ENCODE measurements around the gene RAD18.

The RAD18 gene

GRCh38 chr3:8984526-8984925 lies 21.3 kb upstream of the RAD18 start:
- DNase-seq, result no peak

DNA sequence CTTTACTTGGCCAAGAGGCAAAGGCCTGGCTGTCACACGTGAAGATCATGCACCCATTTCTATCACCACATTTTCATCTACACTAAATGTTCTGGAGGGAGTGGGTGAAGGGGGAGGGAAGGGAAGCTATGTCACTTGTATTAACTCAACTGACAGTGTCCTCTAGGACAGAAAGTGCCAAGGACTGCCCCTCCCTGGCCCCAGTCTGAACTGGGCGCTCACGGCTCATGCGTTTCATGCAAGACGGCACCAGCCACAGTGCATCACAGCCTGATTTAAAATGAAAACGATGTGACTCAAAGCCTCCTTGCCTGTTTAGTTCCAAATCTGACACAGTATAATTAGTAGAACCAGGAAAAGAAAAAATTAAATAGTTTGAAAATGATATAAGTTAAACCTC lies 20.8 kb upstream of the RAD18 start:
- DNase-seq, result no peak

GRCh38 chr3:8983591-8983990 lies 20.3 kb upstream of the RAD18 start:
- DNase-seq, result no peak

- DNase-seq, result no peak
Measured at GRCh38 chr3:8983026-8983425, 19.8 kb upstream of the RAD18 start.

GRCh38 chr3:8982509-8982908 lies 19.2 kb upstream of the RAD18 start:
- DNase-seq, result no peak

GRCh38 chr3:8981700-8982099 lies 18.4 kb upstream of the RAD18 start:
- DNase-seq, result no peak

GRCh38 chr3:8981296-8981695 lies 18.0 kb upstream of the RAD18 start:
- DNase-seq, result no peak

DNA sequence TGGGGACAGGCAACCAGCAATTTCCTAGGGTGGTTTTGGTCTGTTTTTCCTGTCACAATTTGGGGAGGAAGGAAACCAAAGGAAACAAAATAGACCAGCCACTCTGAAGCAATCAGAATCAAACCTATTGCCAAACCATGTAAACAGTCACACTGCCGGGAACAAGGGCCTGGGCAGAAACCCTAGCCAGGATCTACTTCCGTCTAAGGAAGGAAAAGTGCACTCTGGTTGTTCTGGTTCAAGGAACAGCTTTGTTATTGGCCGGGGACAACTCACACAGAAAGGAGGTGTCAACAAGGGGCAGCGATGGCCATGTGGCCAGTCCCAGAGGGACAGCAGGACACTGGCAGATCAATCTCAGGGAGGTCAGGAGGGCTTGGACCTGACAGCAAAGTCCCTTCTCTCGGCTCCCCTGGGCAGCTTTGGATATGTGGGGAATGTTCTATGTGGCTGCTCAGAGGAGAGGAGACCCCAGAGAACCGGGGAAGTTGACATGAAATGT lies 17.5 kb upstream of the RAD18 start:
- DNase-seq, result no peak

DNA sequence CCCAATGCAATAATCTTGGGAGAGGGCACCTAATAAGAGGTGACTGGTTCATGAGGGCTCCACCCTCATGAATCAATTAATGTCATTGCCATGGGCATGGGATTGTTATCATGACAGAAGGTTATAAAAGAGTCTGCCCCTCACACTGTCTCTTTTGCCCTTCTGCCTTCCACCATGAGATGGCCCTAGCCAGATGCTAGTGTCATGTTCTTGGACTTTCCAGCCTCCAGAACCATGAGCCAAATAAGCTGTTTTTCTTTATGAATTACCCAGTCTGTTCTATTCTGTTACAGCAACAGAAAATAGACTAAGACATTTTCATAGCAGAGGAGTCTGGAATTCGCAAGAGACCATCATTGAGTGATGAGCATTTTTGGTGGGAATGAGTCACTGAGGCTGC lies 16.0 kb upstream of the RAD18 start:
- no peak for DNase-seq

DNA sequence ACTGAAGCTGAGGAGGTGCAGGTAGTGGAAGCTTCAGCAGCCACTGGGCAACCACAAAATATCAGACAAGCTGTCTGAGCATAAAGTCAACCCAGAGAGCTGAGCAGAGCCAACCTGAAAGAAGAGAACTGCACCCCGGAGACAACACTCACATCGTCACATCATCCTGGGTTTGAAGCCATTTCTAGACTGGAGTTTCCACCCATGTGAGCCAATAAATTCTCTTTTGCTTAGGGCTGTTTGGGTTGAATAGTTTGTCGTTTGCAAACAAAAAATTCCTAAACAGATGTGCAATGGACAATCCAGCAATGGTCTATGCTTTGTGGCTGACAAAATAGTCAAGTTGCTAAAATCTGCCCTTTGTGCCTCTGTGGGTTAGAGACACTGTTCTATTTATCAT lies 15.3 kb upstream of the RAD18 start:
- no peak for DNase-seq

DNA sequence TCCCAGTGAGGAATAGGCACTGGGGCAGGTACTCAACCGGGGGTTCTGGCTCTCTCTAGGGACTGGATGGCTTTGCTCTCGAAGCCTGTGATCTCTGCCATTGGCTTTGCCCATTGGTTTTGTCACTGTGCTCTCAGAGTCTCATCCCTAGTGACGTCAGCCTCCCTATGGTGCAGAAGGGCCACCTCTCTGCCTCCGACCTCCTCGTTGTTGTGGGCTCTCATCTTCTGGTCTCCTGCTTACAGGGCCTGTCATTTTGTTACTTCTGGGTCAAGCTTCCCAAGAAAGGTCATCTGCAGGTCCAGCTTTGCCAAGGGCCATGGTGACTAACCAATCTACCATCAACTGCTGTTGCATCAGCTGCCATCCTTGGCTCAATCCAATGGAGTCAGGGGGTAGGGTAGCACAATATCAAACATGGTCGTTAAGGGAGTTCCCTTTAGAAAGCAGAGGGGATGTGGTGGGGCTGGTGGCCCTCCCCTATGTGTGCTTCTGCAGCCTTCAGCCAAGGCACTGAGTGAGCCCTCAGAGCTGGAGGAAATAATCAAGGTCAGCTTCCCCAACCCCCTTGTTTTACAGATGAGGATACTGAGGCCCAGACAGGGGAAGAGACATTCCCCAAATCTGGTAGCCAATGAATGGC lies 13.4 kb upstream of the RAD18 start:
- no peak for DNase-seq

DNA sequence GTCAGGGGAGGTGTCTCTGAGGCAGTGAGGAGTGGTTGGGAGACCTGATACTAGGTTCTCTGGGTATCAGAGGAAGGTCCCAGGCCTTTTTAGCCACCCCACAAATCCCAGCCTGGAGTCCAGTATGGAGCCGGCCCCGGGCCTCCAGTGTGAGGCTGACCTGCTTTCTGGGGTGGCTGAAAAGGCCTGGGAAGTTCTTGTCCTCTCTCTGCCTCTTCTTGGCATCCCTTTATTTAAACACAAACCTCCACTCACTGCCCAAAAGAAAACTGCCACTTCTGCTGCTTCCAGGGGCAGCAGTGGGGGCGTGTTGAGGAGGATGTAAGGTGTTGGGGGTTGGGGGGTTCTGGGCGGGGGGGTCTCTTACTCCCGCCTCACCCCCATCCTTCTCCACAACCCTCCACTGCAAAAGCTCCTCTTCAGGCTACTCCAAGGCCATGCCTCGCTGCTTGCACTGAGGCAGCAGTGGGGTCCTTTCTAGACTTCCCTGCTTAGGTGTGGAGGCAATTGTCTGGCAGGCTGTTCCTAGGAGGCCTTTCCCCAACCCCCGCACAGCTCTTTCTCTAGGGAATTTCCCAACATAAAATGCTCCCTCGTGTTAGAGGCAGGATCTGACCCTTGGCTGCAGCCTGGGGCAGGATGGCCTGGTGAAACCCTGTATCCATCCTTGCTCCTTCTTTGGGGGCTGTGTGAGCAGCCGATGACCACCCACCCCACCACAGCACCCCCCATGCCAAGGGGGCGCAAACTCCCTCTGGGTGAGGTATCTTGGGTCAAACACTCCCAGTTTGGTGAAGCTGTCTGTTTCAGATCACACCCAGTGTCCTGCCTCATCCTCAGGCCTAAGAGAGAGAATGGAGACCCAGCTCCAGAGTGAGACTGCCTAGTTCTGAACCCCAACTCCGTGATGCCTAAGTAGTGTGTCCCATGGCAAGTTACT lies 12.1 kb upstream of the RAD18 start:
- DNase-seq, result no peak

- DNase-seq, result no peak
Measured at GRCh38 chr3:8974458-8974857, 11.2 kb upstream of the RAD18 start.

GRCh38 chr3:8972639-8973038 lies 9.4 kb upstream of the RAD18 start:
- no peak for DNase-seq

DNA sequence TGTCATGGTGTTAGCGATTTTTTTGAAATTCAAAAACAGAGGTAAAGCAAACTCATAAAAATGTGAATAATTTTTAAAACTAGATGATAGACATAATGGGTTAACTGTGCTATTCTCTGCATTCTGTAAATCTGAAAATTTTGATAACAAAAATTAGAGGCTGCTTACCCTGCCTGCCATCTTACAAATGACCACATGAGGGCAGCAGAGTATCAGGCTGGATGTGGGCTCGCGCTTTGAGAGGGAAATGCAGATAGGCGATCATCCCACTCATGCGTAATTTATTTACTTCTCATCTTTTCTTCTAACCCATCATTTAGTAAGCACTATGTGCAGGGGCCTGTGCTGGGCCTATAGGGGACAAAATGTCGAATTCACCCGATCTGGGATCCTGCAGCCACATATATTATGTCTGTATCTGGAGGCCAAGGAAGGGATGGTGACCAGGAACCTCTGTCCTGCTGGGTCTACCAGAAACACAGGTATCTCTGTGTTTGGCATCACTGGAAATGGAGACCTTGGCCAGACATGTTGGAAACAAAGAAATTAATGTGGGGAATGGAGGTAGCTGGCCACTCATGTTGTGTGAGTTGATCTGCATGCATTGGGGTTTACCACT lies 7.8 kb upstream of the RAD18 start:
- DNase-seq, result peak; percentile 36

GRCh38 chr3:8969241-8969640 lies 6.0 kb upstream of the RAD18 start:
- DNase-seq, result no peak

GRCh38 chr3:8968375-8968882 lies 5.2 kb upstream of the RAD18 start:
- DNase-seq, result no peak

- no peak for DNase-seq
Measured at GRCh38 chr3:8967553-8967952, 4.3 kb upstream of the RAD18 start.

DNA sequence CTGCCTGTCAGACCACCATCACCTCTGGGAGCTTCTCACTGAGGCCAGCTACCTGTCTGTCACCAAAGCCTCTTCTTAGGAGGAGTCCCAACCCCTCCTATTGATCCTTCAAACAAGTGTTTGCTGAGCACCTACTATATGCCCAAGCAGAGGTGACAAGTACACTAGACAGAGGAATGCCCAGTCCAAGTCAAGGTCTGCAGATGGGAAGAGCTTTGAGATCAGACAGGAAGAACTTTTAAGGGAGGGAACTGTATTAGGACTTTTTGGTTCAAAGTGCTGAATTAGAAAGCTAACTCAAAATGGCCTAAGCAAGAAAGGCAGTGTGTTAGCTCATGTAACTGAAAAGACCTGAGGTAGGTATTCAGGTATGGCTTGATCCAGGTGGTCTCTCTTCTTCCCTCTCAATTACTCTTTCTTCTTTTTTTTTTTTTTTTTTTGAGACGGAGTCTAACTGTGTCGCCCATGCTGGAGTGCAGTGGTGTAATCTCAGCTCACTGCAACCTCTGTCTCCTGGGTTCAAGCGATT lies 3.6 kb upstream of the RAD18 start:
- no peak for DNase-seq

DNA sequence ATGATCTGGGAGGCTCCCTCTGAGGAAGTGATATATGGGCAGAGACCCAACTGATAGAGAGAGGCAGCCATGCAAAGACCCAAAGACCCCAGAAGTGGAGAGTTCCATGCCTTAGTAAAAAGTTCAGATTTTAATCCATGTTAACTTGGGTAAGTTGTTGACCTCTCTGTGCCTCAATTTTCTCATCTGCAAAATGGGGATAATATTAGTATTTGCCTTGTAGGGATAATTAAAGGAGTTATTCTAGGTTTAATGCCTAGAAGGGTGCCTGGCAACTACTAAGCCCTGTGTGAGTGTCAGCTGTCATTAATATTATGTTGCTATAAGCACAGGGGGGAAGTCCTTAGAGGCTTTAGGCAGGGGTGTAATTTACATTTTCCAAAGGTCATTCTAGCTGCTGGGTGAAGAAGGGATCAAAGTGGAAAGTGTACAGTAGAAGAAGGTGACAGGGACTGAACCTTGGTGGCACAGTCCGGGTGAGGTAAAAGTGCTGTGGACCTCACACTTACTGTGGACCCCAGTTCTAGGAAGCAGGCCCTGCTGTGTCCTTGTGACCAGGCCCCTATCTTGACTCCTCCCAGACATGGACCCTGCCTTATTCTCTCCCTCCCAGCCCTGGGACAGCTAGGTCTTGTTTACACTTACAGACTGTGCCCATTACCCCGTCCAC lies 3.0 kb upstream of the RAD18 start:
- no peak for DNase-seq

GRCh38 chr3:8964436-8965370 lies 1.4 kb upstream of the RAD18 start:
- no peak for DNase-seq

All from KG1 (cell line).